ENCODE data around the gene NRF1.

DNA sequence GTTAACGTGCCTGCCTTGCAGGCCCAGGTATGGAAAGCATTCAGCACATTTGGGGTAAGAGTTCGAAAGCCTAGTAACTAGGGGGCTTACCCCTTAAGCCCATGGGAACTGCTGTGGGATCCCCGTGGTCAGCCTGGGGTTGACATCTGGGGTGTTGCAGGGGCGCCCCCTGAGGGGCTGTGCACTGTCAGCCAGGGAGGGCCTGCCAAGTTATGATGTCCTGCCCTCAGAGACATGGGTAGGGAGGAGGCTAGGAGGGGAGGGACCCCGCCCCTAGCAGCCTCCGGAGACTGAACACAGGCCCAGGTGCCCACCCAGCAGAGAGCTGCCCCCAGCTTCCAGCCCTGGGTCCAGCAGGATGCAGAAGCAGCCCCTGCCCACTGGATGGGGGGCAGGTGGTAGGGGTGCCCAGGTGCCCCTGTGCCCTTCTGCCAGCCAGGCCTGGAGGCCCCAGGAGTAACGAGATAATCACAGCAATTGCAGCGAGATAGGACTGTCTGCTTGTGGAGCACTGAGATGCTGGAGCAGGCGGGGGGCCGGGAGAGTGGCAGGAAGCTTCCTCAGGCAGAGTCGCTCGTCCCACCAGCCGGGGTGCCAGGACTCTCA lies 187.9 kb downstream of the NRF1 start:
- TF ChIP-seq POLR2AphosphoS5 (IDR thresholded peaks at IDR 0.05; ENCODE audit: insufficient read depth in 1 of 2, low read depth in 1 of 2) (no peak), POLR2A (IDR thresholded peaks at IDR 0.05) (no peak)
- TF ChIP-seq, protein P1, sequence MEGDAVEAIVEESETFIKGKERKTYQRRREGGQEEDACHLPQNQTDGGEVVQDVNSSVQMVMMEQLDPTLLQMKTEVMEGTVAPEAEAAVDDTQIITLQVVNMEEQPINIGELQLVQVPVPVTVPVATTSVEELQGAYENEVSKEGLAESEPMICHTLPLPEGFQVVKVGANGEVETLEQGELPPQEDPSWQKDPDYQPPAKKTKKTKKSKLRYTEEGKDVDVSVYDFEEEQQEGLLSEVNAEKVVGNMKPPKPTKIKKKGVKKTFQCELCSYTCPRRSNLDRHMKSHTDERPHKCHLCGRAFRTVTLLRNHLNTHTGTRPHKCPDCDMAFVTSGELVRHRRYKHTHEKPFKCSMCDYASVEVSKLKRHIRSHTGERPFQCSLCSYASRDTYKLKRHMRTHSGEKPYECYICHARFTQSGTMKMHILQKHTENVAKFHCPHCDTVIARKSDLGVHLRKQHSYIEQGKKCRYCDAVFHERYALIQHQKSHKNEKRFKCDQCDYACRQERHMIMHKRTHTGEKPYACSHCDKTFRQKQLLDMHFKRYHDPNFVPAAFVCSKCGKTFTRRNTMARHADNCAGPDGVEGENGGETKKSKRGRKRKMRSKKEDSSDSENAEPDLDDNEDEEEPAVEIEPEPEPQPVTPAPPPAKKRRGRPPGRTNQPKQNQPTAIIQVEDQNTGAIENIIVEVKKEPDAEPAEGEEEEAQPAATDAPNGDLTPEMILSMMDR (IDR thresholded peaks at IDR 0.05): no peak

All from vagina (tissue), 2 donors.